HepG2 (cell line): ENCODE results near the gene NHERF2. TPM values are rescaled to one million over a fixed set of nuclear protein-coding genes. Genes with fewer than 3 reads are reported as not detected.

Source experiments
- AKAP8 ChIP-seq: sonication (generic); formaldehyde crosslinking; IDR thresholded peaks from 2 replicates; pipeline ENCODE4 v1.5.1; 2020; ENCODE audit warnings: mild to moderate bottlenecking, missing genetic modification reagents
- FOXA1 ChIP-seq, 2 experiments: fragments of 450-650 bp in 1 of 2; sonication (generic) in 1 of 2; formaldehyde crosslinking in 1 of 2; IDR thresholded peaks; 2 replicates each; pipeline versions ENCODE4 v1.4.0 to v1.6.1; 2016 to 2020; ENCODE audit warnings: missing genetic modification reagents in 1 of 2
- KDM3A ChIP-seq: IDR thresholded peaks from 2 replicates; pipeline ENCODE4 v1.6.1; 2018; ENCODE audit warnings: low read depth, missing compliant biosample characterization
- MAFF ChIP-seq: IDR thresholded peaks from 2 replicates; pipeline ENCODE4 v1.6.1; 2011; ENCODE audit warnings: low read depth, low read length, improper control_type of control experiment
- MEIS1 ChIP-seq: sonication (generic); formaldehyde crosslinking; IDR thresholded peaks from 2 replicates; pipeline ENCODE4 v1.9.0; 2021; ENCODE audit warnings: mild to moderate bottlenecking, missing genetic modification reagents, moderate library complexity, borderline replicate concordance
- MLX ChIP-seq: IDR thresholded peaks from 2 replicates; pipeline ENCODE4 v1.6.1; 2016
- MNT ChIP-seq: fragments of 450-650 bp; IDR thresholded peaks from 2 replicates; pipeline ENCODE4 v1.6.1; 2016
- MXD4 ChIP-seq: IDR thresholded peaks from 2 replicates; pipeline ENCODE4 v1.6.1; 2016; ENCODE audit warnings: mild to moderate bottlenecking, missing biosample characterization, missing genetic modification reagents
- MXI1 ChIP-seq: IDR thresholded peaks from 3 replicates; pipeline ENCODE4 v1.6.1; 2012; ENCODE audit warnings: low read depth, low read length, inconsistent platforms, borderline replicate concordance
- NCOA1 ChIP-seq: sonication (generic); formaldehyde crosslinking; IDR thresholded peaks from 2 replicates; pipeline ENCODE4 v1.9.0; 2021; ENCODE audit warnings: missing genetic modification reagents
- ZFX ChIP-seq: sonication (generic); formaldehyde crosslinking; IDR thresholded peaks from 2 replicates; pipeline ENCODE4 v1.4.0; 2020; ENCODE audit warnings: mild to moderate bottlenecking, low read depth, missing genetic modification reagents, moderate library complexity
- ZNF34 ChIP-seq: sonication (generic); formaldehyde crosslinking; IDR thresholded peaks from 2 replicates; pipeline ENCODE4 v1.4.0; 2020; ENCODE audit warnings: mild to moderate bottlenecking, missing genetic modification reagents, borderline replicate concordance
- ZNF530 ChIP-seq: sonication (generic); formaldehyde crosslinking; IDR thresholded peaks from 2 replicates; pipeline ENCODE4 v1.5.0; 2020; ENCODE audit warnings: low read depth, mild to moderate bottlenecking, missing genetic modification reagents
- ZNF558 ChIP-seq: sonication (generic); formaldehyde crosslinking; IDR thresholded peaks from 2 replicates; pipeline ENCODE4 v1.9.0; 2022; ENCODE audit warnings: mild to moderate bottlenecking, missing genetic modification reagents, borderline replicate concordance
- polyA plus RNA-seq, 8 experiments: library from polyadenylated mRNA; depleted of rRNA in 3 of 8; stranded (reverse) in 7 of 8; unstranded in 1 of 8; fragments of >200 nt; fragmentation: Illumina TruSeq in 4 of 8; extraction: Trizol in 4 of 8; gene quantifications; 2 replicates each; pipeline versions ENCODE4 v1.2.1 to v1.2.3, GENCODE V29; 2011 to 2016; ENCODE audit warnings: low read depth in 4 of 8, missing spikeins in 1 of 8, mixed read lengths in 1 of 8; ENCODE audit not compliant: insufficient read depth in 1 of 8
- total RNA-seq, 5 experiments: library from RNA; depleted of rRNA; stranded (reverse); fragments of >200 nt; fragmentation: Illumina TruSeq; extraction: Trizol; gene quantifications; 2 replicates each; pipeline ENCODE4 v1.2.3, GENCODE V29; 2016; ENCODE audit warnings: low read depth in 1 of 5
- TF ChIP-seq, protein P1 (sequence below): sonication (generic); formaldehyde crosslinking; IDR thresholded peaks from 2 replicates; pipeline ENCODE4 v1.4.0; 2020; ENCODE audit warnings: missing genetic modification reagents, borderline replicate concordance
- TF ChIP-seq, protein P2 (sequence below): sonication (generic); formaldehyde crosslinking; IDR thresholded peaks from 2 replicates; pipeline ENCODE4 v1.8.0; 2022; ENCODE audit warnings: mild to moderate bottlenecking, missing genetic modification reagents, borderline replicate concordance
- TF ChIP-seq, protein P3 (sequence below): sonication (generic); formaldehyde crosslinking; IDR thresholded peaks from 2 replicates; pipeline ENCODE4 v1.5.1; 2020; ENCODE audit warnings: missing genetic modification reagents, mild to moderate bottlenecking, borderline replicate concordance
- TF ChIP-seq, protein P4 (sequence below): sonication (generic); formaldehyde crosslinking; IDR thresholded peaks from 2 replicates; pipeline ENCODE4 v1.4.0; 2020; ENCODE audit warnings: missing genetic modification reagents, mild to moderate bottlenecking, borderline replicate concordance

NHERF2 gene
- total and polyA plus RNA-seq, 2 of the 13 experiments (the other 11 are each of a cell fraction or from before 2014, with no cell fraction given): 23.7 to 39.3 TPM

GRCh38 chr16:2038382-2039231 is 11.9 kb downstream of the NHERF2 start (continued):
- TF ChIP-seq, protein P1, sequence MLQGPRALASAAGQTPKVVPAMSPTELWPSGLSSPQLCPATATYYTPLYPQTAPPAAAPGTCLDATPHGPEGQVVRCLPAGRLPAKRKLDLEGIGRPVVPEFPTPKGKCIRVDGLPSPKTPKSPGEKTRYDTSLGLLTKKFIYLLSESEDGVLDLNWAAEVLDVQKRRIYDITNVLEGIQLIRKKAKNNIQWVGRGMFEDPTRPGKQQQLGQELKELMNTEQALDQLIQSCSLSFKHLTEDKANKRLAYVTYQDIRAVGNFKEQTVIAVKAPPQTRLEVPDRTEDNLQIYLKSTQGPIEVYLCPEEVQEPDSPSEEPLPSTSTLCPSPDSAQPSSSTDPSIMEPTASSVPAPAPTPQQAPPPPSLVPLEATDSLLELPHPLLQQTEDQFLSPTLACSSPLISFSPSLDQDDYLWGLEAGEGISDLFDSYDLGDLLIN (CRISPR knock-in tag): peak; percentile 28; the same call in 1 of the 2 replicates
- 0 out of 2 replicates have a peak, but pooled peaks have one; percentile 22 for TF ChIP-seq KDM3A
- TF ChIP-seq ZNF34: no peak
- 0 out of 2 replicates have a peak, but pooled peaks have one; percentile 7 for TF ChIP-seq MEIS1
- TF ChIP-seq FOXA1 (IDR thresholded peaks at IDR 0.05): no peak
- peak; percentile 47 for TF ChIP-seq FOXA1 (CRISPR knock-in tag; IDR thresholded peaks at IDR 0.05)
- TF ChIP-seq MLX (CRISPR knock-in tag): no peak
- 0 out of 3 replicates have a peak, but pooled peaks have one; percentile 2 for TF ChIP-seq MXI1
- peak; percentile 37; the same call in 1 of the 2 replicates for TF ChIP-seq ZFX (CRISPR knock-in tag)
- TF ChIP-seq AKAP8 (CRISPR knock-in tag): peak; percentile 26; the same call in 1 of the 2 replicates
- TF ChIP-seq ZNF530 (CRISPR knock-in tag): no peak
- TF ChIP-seq ZNF558 (CRISPR knock-in tag): no peak
- no peak for TF ChIP-seq MNT
- TF ChIP-seq, protein P2, sequence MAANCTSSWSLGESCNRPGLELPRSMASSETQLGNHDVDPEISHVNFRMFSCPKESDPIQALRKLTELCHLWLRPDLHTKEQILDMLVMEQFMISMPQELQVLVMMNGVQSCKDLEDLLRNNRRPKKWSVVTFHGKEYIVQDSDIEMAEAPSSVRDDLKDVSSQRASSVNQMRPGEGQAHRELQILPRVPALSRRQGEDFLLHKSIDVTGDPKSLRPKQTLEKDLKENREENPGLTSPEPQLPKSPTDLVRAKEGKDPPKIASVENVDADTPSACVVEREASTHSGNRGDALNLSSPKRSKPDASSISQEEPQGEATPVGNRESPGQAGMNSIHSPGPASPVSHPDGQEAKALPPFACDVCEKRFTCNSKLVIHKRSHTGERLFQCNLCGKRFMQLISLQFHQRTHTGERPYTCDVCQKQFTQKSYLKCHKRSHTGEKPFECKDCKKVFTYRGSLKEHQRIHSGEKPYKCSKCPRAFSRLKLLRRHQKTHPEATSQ (CRISPR knock-in tag): peak; percentile 16; the same call in 1 of the 2 replicates
- TF ChIP-seq MXD4 (CRISPR knock-in tag): no peak
- TF ChIP-seq, protein P3, sequence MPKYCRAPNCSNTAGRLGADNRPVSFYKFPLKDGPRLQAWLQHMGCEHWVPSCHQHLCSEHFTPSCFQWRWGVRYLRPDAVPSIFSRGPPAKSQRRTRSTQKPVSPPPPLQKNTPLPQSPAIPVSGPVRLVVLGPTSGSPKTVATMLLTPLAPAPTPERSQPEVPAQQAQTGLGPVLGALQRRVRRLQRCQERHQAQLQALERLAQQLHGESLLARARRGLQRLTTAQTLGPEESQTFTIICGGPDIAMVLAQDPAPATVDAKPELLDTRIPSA (CRISPR knock-in tag): 0 out of 2 replicates have a peak, but pooled peaks have one; percentile 46
- 0 out of 2 replicates have a peak, but pooled peaks have one; percentile 39 for TF ChIP-seq NCOA1 (CRISPR knock-in tag)
- TF ChIP-seq, protein P4, sequence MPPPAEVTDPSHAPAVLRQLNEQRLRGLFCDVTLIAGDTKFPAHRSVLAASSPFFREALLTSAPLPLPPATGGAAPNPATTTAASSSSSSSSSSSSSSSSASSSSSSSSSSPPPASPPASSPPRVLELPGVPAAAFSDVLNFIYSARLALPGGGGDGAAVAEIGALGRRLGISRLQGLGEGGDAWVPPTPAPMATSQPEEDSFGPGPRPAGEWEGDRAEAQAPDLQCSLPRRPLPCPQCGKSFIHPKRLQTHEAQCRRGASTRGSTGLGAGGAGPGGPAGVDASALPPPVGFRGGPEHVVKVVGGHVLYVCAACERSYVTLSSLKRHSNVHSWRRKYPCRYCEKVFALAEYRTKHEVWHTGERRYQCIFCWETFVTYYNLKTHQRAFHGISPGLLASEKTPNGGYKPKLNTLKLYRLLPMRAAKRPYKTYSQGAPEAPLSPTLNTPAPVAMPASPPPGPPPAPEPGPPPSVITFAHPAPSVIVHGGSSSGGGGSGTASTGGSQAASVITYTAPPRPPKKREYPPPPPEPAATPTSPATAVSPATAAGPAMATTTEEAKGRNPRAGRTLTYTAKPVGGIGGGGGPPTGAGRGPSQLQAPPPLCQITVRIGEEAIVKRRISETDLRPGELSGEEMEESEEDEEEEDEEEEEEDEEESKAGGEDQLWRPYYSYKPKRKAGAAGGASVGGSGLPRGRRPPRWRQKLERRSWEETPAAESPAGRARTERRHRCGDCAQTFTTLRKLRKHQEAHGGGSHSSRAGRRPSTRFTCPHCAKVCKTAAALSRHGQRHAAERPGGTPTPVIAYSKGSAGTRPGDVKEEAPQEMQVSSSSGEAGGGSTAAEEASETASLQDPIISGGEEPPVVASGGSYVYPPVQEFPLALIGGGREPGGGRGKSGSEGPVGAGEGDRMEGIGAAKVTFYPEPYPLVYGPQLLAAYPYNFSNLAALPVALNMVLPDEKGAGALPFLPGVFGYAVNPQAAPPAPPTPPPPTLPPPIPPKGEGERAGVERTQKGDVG (CRISPR knock-in tag): peak; percentile 82; the same call in 1 of the 2 replicates
- TF ChIP-seq MAFF: no peak
